Uterus (tissue), 2 donors: ENCODE measurements around the gene GPSM1.

Source experiments
- POLR2A ChIP-seq, 2 donors: fragments of 450-650 bp; IDR thresholded peaks; one replicate each; pipeline ENCODE4 v1.6.1; 2016; ENCODE audit warnings: antibody characterized with exemption in 2 of 2, mild to moderate bottlenecking in 1 of 2, moderate library complexity in 1 of 2
- TF ChIP-seq, protein P1 (sequence below), 4 experiments: fragments of 200-600 bp in 2 of 4; fragments of 450-650 bp in 2 of 4; sonication (generic) in 2 of 4; IDR thresholded peaks; one replicate each; pipeline ENCODE4 v1.5.1; 2016 to 2019; ENCODE audit warnings: antibody characterized with exemption in 4 of 4, mild to moderate bottlenecking in 2 of 4, moderate library complexity in 1 of 4

DNA sequence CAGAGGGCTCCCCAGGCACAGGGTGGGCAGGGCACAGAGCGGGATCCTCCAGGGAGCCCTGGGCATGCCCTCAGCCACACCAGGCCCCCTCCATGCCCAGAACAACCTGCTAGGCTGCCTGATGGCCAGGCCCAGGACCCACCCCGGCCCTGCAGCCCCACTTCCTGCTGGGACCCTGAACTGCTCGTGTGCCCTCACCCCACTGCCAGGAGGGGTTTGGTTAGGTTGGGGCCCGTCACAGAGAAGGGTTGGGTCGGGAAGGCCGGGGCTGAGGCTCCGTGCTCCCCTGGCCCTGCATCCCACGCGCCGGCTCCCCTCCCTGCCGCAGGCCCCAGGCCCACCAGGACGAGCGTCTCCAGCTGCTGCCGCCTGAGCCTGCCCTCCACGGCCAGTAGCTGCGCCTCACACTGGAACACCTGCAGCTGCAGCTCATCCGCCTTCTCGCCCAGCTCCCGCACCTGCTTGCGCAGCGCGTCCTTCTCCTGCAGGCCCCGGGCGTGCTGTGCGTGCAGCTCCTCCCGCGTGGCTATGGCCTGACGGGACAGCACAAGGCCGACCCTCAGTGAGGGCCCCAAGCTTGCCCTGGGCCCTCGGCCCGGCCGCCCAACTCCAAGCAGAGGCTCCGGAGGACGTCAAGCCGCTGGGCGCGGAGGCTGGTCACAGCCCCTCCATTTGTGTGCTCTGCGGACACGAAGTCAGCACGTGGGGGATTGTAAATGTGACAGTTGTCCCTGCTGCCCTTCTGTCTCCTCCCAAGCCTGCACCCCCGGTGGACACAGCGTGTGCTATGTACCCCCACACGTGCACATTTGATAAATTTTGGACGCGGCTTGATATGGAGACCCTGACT, 40.2 kb downstream of the GPSM1 start:
- TF ChIP-seq, protein P1, sequence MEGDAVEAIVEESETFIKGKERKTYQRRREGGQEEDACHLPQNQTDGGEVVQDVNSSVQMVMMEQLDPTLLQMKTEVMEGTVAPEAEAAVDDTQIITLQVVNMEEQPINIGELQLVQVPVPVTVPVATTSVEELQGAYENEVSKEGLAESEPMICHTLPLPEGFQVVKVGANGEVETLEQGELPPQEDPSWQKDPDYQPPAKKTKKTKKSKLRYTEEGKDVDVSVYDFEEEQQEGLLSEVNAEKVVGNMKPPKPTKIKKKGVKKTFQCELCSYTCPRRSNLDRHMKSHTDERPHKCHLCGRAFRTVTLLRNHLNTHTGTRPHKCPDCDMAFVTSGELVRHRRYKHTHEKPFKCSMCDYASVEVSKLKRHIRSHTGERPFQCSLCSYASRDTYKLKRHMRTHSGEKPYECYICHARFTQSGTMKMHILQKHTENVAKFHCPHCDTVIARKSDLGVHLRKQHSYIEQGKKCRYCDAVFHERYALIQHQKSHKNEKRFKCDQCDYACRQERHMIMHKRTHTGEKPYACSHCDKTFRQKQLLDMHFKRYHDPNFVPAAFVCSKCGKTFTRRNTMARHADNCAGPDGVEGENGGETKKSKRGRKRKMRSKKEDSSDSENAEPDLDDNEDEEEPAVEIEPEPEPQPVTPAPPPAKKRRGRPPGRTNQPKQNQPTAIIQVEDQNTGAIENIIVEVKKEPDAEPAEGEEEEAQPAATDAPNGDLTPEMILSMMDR (IDR thresholded peaks at IDR 0.05), result no peak
- no peak for TF ChIP-seq POLR2A (IDR thresholded peaks at IDR 0.05)
